HCT116 (cell line): ENCODE results near the gene APOB. TPM values are rescaled to one million over a fixed set of nuclear protein-coding genes. Genes with fewer than 3 reads are reported as not detected.

Source experiments
- ATAC-seq: fragments of 200-7000 bp; cut with Tn5 transposase; 2 replicates; pipeline ENCODE4 v1.9.1; 2020; ENCODE audit warnings: mild to moderate bottlenecking, moderate library complexity
- BruUV-seq: library from RNA; stranded (reverse); fragments of 400-500 nt; replicated peaks from 2 replicates; lab custom pipeline; 2021; lab: Mats Ljungman, UMichigan
- CTCF ChIA-PET: fragments of 300-600 bp; sonication (Branson Sonifier 250); formaldehyde crosslinking; loops from one replicate; lab custom pipeline; 2021; ENCODE audit warnings: antibody characterized with exemption; lab: Charles Lee
- POLR2A ChIA-PET: fragments of 300-600, 350-600 bp; sonication (Branson Sonifier 250); formaldehyde crosslinking; loops from one replicate; lab custom pipeline; 2021; ENCODE audit warnings: antibody characterized with exemption; lab: Charles Lee
- RAD21 ChIA-PET, 2 experiments: fragments of 300-600 bp; sonication (Branson Sonifier 250); formaldehyde crosslinking; loops; one replicate each; lab custom pipeline; 2023; ENCODE audit warnings: low total read pairs in 2 of 2; ENCODE audit not compliant: uncharacterized antibody in 2 of 2, unreplicated experiment in 2 of 2, low non-redundant PET in 1 of 2; lab: Charles Lee
- DNase-seq: peaks from one replicate; pipeline ENCODE4 v3.0.0-alpha.2; 2010; ENCODE audit warnings: low read depth, low spot score
- H2AFZ ChIP-seq: fragments of 200-600 bp; shearing (Covaris generic), sonication (generic); 2 replicates; pipeline ENCODE4 v1.6.1; 2017; ENCODE audit warnings: low read depth, mixed run types, mixed read lengths, antibody characterized with exemption, low read length; ENCODE audit not compliant: poor library complexity, severe bottlenecking
- H3K27ac ChIP-seq: 2 replicates; pipeline ENCODE4 v1.5.1; 2012; ENCODE audit warnings: low read depth, low read length
- H3K27me3 ChIP-seq: fragments of 200-600 bp; sonication (generic); 2 replicates; pipeline ENCODE4 v1.6.1; 2016; ENCODE audit warnings: mixed run types, low read length, mixed read lengths; ENCODE audit not compliant: insufficient read depth
- H3K36me3 ChIP-seq, 2 experiments: fragments of 200-500 bp in 1 of 2; fragments of 200-600 bp in 1 of 2; sonication (Bioruptor generic) in 1 of 2; sonication (generic) in 1 of 2; 2 replicates each; pipeline versions ENCODE4 v1.5.1 to v1.6.1; 2014 to 2016; ENCODE audit warnings: low read length in 2 of 2, inconsistent platforms in 1 of 2, mixed read lengths in 1 of 2, mixed run types in 1 of 2; ENCODE audit not compliant: insufficient read depth in 2 of 2, control insufficient read depth in 1 of 2
- H3K4me1 ChIP-seq, 2 experiments: fragments of 200-600 bp in 1 of 2; sonication (generic) in 1 of 2; 2 replicates each; pipeline versions ENCODE4 v1.5.1 to v1.6.1; 2012 to 2017; ENCODE audit warnings: low read length in 2 of 2, inconsistent platforms in 1 of 2, mild to moderate bottlenecking in 1 of 2, mixed read lengths in 1 of 2, mixed run types in 1 of 2, moderate library complexity in 1 of 2; ENCODE audit not compliant: insufficient read depth in 2 of 2, control insufficient read depth in 1 of 2
- H3K4me2 ChIP-seq: fragments of 200-600 bp; sonication (generic); 2 replicates; pipeline ENCODE4 v1.6.1; 2017; ENCODE audit warnings: mixed run types, low read length, mixed read lengths
- H3K4me3 ChIP-seq, 2 experiments: fragments of 200-600 bp in 1 of 2; sonication (generic) in 1 of 2; replicated peaks in 1 of 2; 2 replicates each; pipeline ENCODE4 v1.5.1; 2011 to 2016; ENCODE audit warnings: low read length in 2 of 2, control low read depth in 1 of 2, low read depth in 1 of 2, mild to moderate bottlenecking in 1 of 2, mixed read lengths in 1 of 2, mixed run types in 1 of 2
- H3K79me2 ChIP-seq: fragments of 200-600 bp; sonication (generic); 2 replicates; pipeline ENCODE4 v1.6.1; 2017; ENCODE audit warnings: mild to moderate bottlenecking, mixed run types, low read length, moderate library complexity, mixed read lengths; ENCODE audit not compliant: insufficient read depth
- H3K9ac ChIP-seq: fragments of 200-600 bp; sonication (generic); 2 replicates; pipeline ENCODE4 v1.6.1; 2016; ENCODE audit warnings: low read length, mixed read lengths
- H3K9me2 ChIP-seq: fragments of 200-600 bp; sonication (generic), shearing (Covaris generic); 2 replicates; pipeline ENCODE4 v1.6.1; 2017; ENCODE audit warnings: mixed run types, mild to moderate bottlenecking, moderate library complexity; ENCODE audit not compliant: insufficient read depth
- H3K9me3 ChIP-seq, 2 experiments: fragments of 200-500 bp in 1 of 2; fragments of 200-600 bp in 1 of 2; sonication (Bioruptor generic) in 1 of 2; sonication (generic) in 1 of 2; 2 replicates each; pipeline ENCODE4 v1.6.1; 2014 to 2017; ENCODE audit warnings: low read length in 2 of 2, mixed read lengths in 2 of 2, inconsistent platforms in 1 of 2, low read depth in 1 of 2, mild to moderate bottlenecking in 1 of 2, mixed run types in 1 of 2, moderate library complexity in 1 of 2; ENCODE audit not compliant: control insufficient read depth in 1 of 2, insufficient read depth in 1 of 2
- H4K20me1 ChIP-seq: fragments of 200-600 bp; sonication (generic), shearing (Covaris generic); 2 replicates; pipeline ENCODE4 v1.6.1; 2017; ENCODE audit warnings: mixed run types, mild to moderate bottlenecking, moderate library complexity; ENCODE audit not compliant: insufficient read depth
- CEBPB ChIP-seq: IDR thresholded peaks from 2 replicates; pipeline ENCODE4 v1.6.1; 2012; ENCODE audit warnings: low read depth
- EGR1 ChIP-seq: IDR thresholded peaks from 2 replicates; pipeline ENCODE4 v1.6.1; 2012; ENCODE audit warnings: low read depth
- ELF1 ChIP-seq: IDR thresholded peaks from 2 replicates; pipeline ENCODE4 v1.6.1; 2012; ENCODE audit warnings: low read depth, borderline replicate concordance
- JUND ChIP-seq: IDR thresholded peaks from 2 replicates; pipeline ENCODE4 v1.6.1; 2012
- POLR2A ChIP-seq: IDR thresholded peaks from 2 replicates; pipeline ENCODE4 v1.7.0; 2011; ENCODE audit warnings: borderline replicate concordance; ENCODE audit not compliant: insufficient read depth, insufficient read length; ENCODE audit errors: extremely low read depth
- POLR2AphosphoS5 ChIP-seq: IDR thresholded peaks from 2 replicates; pipeline ENCODE4 v1.6.1; 2011; ENCODE audit warnings: mild to moderate bottlenecking, low read depth, low read length, moderate library complexity
- RAD21 ChIP-seq: IDR thresholded peaks from 2 replicates; pipeline ENCODE4 v1.6.1; 2012; ENCODE audit warnings: low read depth, mild to moderate bottlenecking
- SRF ChIP-seq: IDR thresholded peaks from 2 replicates; pipeline ENCODE4 v1.6.1; 2012; ENCODE audit warnings: low read depth
- YY1 ChIP-seq: IDR thresholded peaks from 2 replicates; pipeline ENCODE4 v1.6.1; 2011; ENCODE audit warnings: low read length, low read depth, moderate library complexity, mild to moderate bottlenecking; ENCODE audit not compliant: insufficient replicate concordance; ENCODE audit errors: extremely low read depth
- ZBTB33 ChIP-seq: IDR thresholded peaks from 2 replicates; pipeline ENCODE4 v1.6.1; 2011; ENCODE audit warnings: mild to moderate bottlenecking, low read length, moderate library complexity; ENCODE audit not compliant: insufficient replicate concordance; ENCODE audit errors: extremely low read depth
- intact Hi-C: fragments of 100-400 bp; cut with micrococcal nuclease; formaldehyde crosslinking; loops from 2 replicates; pipeline ENCODE4 v1.10.0; 2022
- total RNA-seq: library from RNA; stranded (reverse); gene quantifications from one replicate; pipeline ENCODE4 v1.2.1, GENCODE V29; 2021; ENCODE audit not compliant: unreplicated experiment
- TF ChIP-seq, protein P1 (sequence below), 3 experiments: fragments of 200-600 bp in 1 of 3; sonication (generic) in 1 of 3; IDR thresholded peaks in 2 of 3; conservative IDR thresholded peaks in 1 of 3; 2 replicates each; pipeline ENCODE4 v1.5.1; 2012 to 2017; ENCODE audit warnings: low read depth in 2 of 3, low read length in 2 of 3, antibody characterized with exemption in 1 of 3, borderline replicate concordance in 1 of 3, control low read depth in 1 of 3, mild to moderate bottlenecking in 1 of 3, mixed read lengths in 1 of 3, mixed run types in 1 of 3, moderate library complexity in 1 of 3; ENCODE audit not compliant: insufficient read depth in 1 of 3
- TF ChIP-seq, protein P2 (sequence below): IDR thresholded peaks from 2 replicates; pipeline ENCODE4 v1.6.1; 2012; ENCODE audit warnings: low read depth

The APOB gene
- total RNA-seq, 1 experiment from 2014 or later: 1.6 TPM

- ChIA-PET CTCF (no interaction called here), POLR2A (no interaction called here), RAD21 (no interaction called here)
- H3K4me3 ChIP-seq: no peak overlapping the region
- H3K9ac ChIP-seq: no peak overlapping the region
- no peaks in the 10 kb centered on the region for H3K9me3 ChIP-seq
- no peak for DNase-seq
- no peaks in the 10 kb centered on the region for H3K9me2 ChIP-seq
- H3K27ac ChIP-seq: no peak overlapping the region
- H3K79me2 ChIP-seq: no peaks in the 10 kb centered on the region
- H3K27me3 ChIP-seq: peaks cover 28% of the 10 kb centered on the region
- no peak for ATAC-seq
- no peak overlapping the region for H2AFZ ChIP-seq
- H4K20me1 ChIP-seq: no peaks in the 10 kb centered on the region; the same call in 1 of the 2 replicates
- no peaks in the 10 kb centered on the region for H3K36me3 ChIP-seq
- H3K4me2 ChIP-seq: no peak overlapping the region
- intact Hi-C loops: no loop called here
- no TSS peak for BruUV-seq
- no peak for TF ChIP-seq JUND
- TF ChIP-seq POLR2A: no peak
- TF ChIP-seq ZBTB33: no peak
- no peak for TF ChIP-seq YY1
- no peak for TF ChIP-seq ELF1
- TF ChIP-seq, protein P1, sequence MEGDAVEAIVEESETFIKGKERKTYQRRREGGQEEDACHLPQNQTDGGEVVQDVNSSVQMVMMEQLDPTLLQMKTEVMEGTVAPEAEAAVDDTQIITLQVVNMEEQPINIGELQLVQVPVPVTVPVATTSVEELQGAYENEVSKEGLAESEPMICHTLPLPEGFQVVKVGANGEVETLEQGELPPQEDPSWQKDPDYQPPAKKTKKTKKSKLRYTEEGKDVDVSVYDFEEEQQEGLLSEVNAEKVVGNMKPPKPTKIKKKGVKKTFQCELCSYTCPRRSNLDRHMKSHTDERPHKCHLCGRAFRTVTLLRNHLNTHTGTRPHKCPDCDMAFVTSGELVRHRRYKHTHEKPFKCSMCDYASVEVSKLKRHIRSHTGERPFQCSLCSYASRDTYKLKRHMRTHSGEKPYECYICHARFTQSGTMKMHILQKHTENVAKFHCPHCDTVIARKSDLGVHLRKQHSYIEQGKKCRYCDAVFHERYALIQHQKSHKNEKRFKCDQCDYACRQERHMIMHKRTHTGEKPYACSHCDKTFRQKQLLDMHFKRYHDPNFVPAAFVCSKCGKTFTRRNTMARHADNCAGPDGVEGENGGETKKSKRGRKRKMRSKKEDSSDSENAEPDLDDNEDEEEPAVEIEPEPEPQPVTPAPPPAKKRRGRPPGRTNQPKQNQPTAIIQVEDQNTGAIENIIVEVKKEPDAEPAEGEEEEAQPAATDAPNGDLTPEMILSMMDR (IDR thresholded peaks at IDR 0.05 in 2 of 3, conservative IDR thresholded peaks at IDR 0.05 in 1 of 3; ENCODE audit: borderline replicate concordance in 1 of 3, insufficient read depth in 1 of 3, low read depth in 2 of 3, low read length in 2 of 3): no peak
- TF ChIP-seq CEBPB: no peak
- TF ChIP-seq, protein P2, sequence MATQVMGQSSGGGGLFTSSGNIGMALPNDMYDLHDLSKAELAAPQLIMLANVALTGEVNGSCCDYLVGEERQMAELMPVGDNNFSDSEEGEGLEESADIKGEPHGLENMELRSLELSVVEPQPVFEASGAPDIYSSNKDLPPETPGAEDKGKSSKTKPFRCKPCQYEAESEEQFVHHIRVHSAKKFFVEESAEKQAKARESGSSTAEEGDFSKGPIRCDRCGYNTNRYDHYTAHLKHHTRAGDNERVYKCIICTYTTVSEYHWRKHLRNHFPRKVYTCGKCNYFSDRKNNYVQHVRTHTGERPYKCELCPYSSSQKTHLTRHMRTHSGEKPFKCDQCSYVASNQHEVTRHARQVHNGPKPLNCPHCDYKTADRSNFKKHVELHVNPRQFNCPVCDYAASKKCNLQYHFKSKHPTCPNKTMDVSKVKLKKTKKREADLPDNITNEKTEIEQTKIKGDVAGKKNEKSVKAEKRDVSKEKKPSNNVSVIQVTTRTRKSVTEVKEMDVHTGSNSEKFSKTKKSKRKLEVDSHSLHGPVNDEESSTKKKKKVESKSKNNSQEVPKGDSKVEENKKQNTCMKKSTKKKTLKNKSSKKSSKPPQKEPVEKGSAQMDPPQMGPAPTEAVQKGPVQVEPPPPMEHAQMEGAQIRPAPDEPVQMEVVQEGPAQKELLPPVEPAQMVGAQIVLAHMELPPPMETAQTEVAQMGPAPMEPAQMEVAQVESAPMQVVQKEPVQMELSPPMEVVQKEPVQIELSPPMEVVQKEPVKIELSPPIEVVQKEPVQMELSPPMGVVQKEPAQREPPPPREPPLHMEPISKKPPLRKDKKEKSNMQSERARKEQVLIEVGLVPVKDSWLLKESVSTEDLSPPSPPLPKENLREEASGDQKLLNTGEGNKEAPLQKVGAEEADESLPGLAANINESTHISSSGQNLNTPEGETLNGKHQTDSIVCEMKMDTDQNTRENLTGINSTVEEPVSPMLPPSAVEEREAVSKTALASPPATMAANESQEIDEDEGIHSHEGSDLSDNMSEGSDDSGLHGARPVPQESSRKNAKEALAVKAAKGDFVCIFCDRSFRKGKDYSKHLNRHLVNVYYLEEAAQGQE: no peak
- no peak for TF ChIP-seq POLR2AphosphoS5
- no peak for TF ChIP-seq SRF
- no peak for TF ChIP-seq EGR1
- TF ChIP-seq RAD21: no peak
- no peaks in the 10 kb centered on the region for H3K4me1 ChIP-seq
Observed at GRCh38 chr2:21035974-21036707, 7.7 kb downstream of the APOB start.
